HepG2 (cell line): ENCODE measurements around the gene ZBTB4. TPM values are rescaled to one million over a fixed set of nuclear protein-coding genes. Genes with fewer than 3 reads are reported as not detected.

Experiments
- CCAR2 ChIP-seq: fragments of 200-400 bp; formaldehyde crosslinking; optimal IDR thresholded peaks from 2 replicates; pipeline ENCODE3; 2018; ENCODE audit warnings: low read depth, mild to moderate bottlenecking, low read length, moderate library complexity
- DBP ChIP-seq: sonication (generic); formaldehyde crosslinking; IDR thresholded peaks from 2 replicates; pipeline ENCODE4 v1.4.0; 2020; ENCODE audit warnings: missing genetic modification reagents; ENCODE audit errors: not compliant biosample characterization
- FOXP4 ChIP-seq: sonication (generic); formaldehyde crosslinking; IDR thresholded peaks from 2 replicates; pipeline ENCODE4 v1.4.0; 2020; ENCODE audit warnings: missing genetic modification reagents
- GPN1 ChIP-seq: sonication (generic); formaldehyde crosslinking; IDR thresholded peaks from 2 replicates; pipeline ENCODE4 v1.5.1; 2020; ENCODE audit warnings: missing genetic modification reagents, borderline replicate concordance
- NFE2 ChIP-seq: sonication (generic); formaldehyde crosslinking; IDR thresholded peaks from 2 replicates; pipeline ENCODE4 v1.4.0; 2020; ENCODE audit warnings: missing genetic modification reagents
- PITX1 ChIP-seq: sonication (generic); formaldehyde crosslinking; IDR thresholded peaks from 2 replicates; pipeline ENCODE4 v1.5.1; 2020; ENCODE audit warnings: mild to moderate bottlenecking, missing genetic modification reagents
- RBM39 ChIP-seq: fragments of 200-400 bp; formaldehyde crosslinking; IDR thresholded peaks from one replicate; pipeline ENCODE4 v1.6.1; 2018; ENCODE audit warnings: antibody characterized with exemption, mild to moderate bottlenecking, low read depth, low read length; ENCODE audit not compliant: poor library complexity, severe bottlenecking
- RFX5 ChIP-seq: IDR thresholded peaks from 2 replicates; pipeline ENCODE4 v1.6.1; 2011; ENCODE audit warnings: low read depth, low read length, improper control_type of control experiment
- STAT6 ChIP-seq: sonication (generic); formaldehyde crosslinking; IDR thresholded peaks from 2 replicates; pipeline ENCODE4 v1.4.0; 2020; ENCODE audit warnings: missing genetic modification reagents, mild to moderate bottlenecking, borderline replicate concordance
- TCF7L2 ChIP-seq: IDR thresholded peaks from 2 replicates; pipeline ENCODE4 v1.6.1; 2011; ENCODE audit warnings: mild to moderate bottlenecking, low read depth, low read length, moderate library complexity
- ZNF407 ChIP-seq: sonication (generic); formaldehyde crosslinking; IDR thresholded peaks from one replicate; pipeline ENCODE4 v1.5.1; 2020; ENCODE audit warnings: mild to moderate bottlenecking, missing genetic modification reagents; ENCODE audit errors: not compliant biosample characterization
- ZNF451 ChIP-seq: sonication (generic); formaldehyde crosslinking; IDR thresholded peaks from 2 replicates; pipeline ENCODE4 v1.5.0; 2020; ENCODE audit warnings: mild to moderate bottlenecking, missing genetic modification reagents
- ZNF747 ChIP-seq: sonication (generic); formaldehyde crosslinking; IDR thresholded peaks from 2 replicates; pipeline ENCODE4 v1.8.1; 2023; ENCODE audit warnings: missing genetic modification reagents, mild to moderate bottlenecking, borderline replicate concordance
- polyA plus RNA-seq, 8 experiments: library from polyadenylated mRNA; depleted of rRNA in 3 of 8; stranded (reverse) in 7 of 8; unstranded in 1 of 8; fragments of >200 nt; fragmentation: Illumina TruSeq in 4 of 8; extraction: Trizol in 4 of 8; gene quantifications; 2 replicates each; pipeline versions ENCODE4 v1.2.1 to v1.2.3, GENCODE V29; 2011 to 2016; ENCODE audit warnings: low read depth in 4 of 8, missing spikeins in 1 of 8, mixed read lengths in 1 of 8; ENCODE audit not compliant: insufficient read depth in 1 of 8
- total RNA-seq, 5 experiments: library from RNA; depleted of rRNA; stranded (reverse); fragments of >200 nt; fragmentation: Illumina TruSeq; extraction: Trizol; gene quantifications; 2 replicates each; pipeline ENCODE4 v1.2.3, GENCODE V29; 2016; ENCODE audit warnings: low read depth in 1 of 5

The ZBTB4 gene
- total and polyA plus RNA-seq, 2 of the 13 experiments (the other 11 are each of a cell fraction or from before 2014, with no cell fraction given), result 4.3 to 7.4 TPM

GRCh38 chr17:7484067-7484918 lies 4.9 kb upstream of the ZBTB4 start, which contains the start of gene POLR2A (continued):
- TF ChIP-seq RFX5 (peak; percentile 33; the same call in 1 of the 2 replicates), DBP (CRISPR knock-in tag) (no peak), ZNF747 (CRISPR knock-in tag) (peak; percentile 49; the same call in 1 of the 2 replicates), CCAR2 (no peak), STAT6 (CRISPR knock-in tag) (peak; percentile 18; the same call in 1 of the 2 replicates), NFE2 (0 out of 2 replicates have a peak, but pooled peaks have one; percentile 39), PITX1 (CRISPR knock-in tag) (peak; percentile 14; the same call in 1 of the 2 replicates), GPN1 (CRISPR knock-in tag) (peak; percentile 86; the same call in 1 of the 2 replicates), TCF7L2 (no peak), FOXP4 (CRISPR knock-in tag) (peak; percentile 67), ZNF407 (CRISPR knock-in tag) (no peak), RBM39 (peak; percentile 97), ZNF451 (CRISPR knock-in tag) (0 out of 2 replicates have a peak, but pooled peaks have one; percentile 18)
